ENCODE results near the gene GPALPP1. TPM values are rescaled to one million over a fixed set of nuclear protein-coding genes. Genes with fewer than 3 reads are reported as not detected.
A peak's percentile ranks its signal among the peaks of the same experiment; 100 is the strongest.
"Not testable (repeated sequence)": the region's sequence is repeated elsewhere in the genome, so short reads cannot be mapped to it uniquely, and the experiment has no call there.

Gene GPALPP1, protein sequence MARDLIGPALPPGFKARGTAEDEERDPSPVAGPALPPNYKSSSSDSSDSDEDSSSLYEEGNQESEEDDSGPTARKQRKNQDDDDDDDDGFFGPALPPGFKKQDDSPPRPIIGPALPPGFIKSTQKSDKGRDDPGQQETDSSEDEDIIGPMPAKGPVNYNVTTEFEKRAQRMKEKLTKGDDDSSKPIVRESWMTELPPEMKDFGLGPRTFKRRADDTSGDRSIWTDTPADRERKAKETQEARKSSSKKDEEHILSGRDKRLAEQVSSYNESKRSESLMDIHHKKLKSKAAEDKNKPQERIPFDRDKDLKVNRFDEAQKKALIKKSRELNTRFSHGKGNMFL
- total RNA-seq (10 to 100 TPM; 11.7 to 42.6 (median 29.9) TPM), polyA plus RNA-seq (1 to 10 TPM; 8.1 to 9.6 (median 9.4) TPM)
- long read RNA-seq, donor 1 = 0 reads
- long read RNA-seq, donor 2, partial matches to known transcripts = 0 of 1 reads
- long read RNA-seq, donor 2, other reads (novel, unspliced or antisense) = 0 of 1 reads
- long read RNA-seq, donor 3, partial matches to known transcripts = 0 of 4 reads
- long read RNA-seq, donor 3, other reads (novel, unspliced or antisense) = 0 of 4 reads
- long read RNA-seq, donor 4 = 0 reads
- long read RNA-seq, donor 5, partial matches to known transcripts = 0 of 5 reads
- long read RNA-seq, donor 5, other reads (novel, unspliced or antisense) = 0 of 5 reads
- long read RNA-seq, donor 6, full-length matches to known transcripts = 8 of 8 reads
- long read RNA-seq, donor 6, partial matches to known transcripts = 0 of 8 reads
- long read RNA-seq, donor 6, other reads (novel, unspliced or antisense) = 0 of 8 reads
- long read RNA-seq, donor 7, partial matches to known transcripts = 0 of 3 reads
- long read RNA-seq, donor 7, other reads (novel, unspliced or antisense) = 0 of 3 reads
- long read RNA-seq, donor 8, partial matches to known transcripts = 5 of 10 reads
- long read RNA-seq, donor 8, other reads (novel, unspliced or antisense) = 0 of 10 reads
- long read RNA-seq, donor 9, partial matches to known transcripts = 0 of 2 reads
- long read RNA-seq, donor 9, other reads (novel, unspliced or antisense) = 0 of 2 reads
- long read RNA-seq, donor 10 = 0 reads

- intact Hi-C loops (cut with DNase I; ENCODE audit: low total_unique reads) = no loop called here
- peak; percentile 94 to 98 for DNase-seq
- peak within 1 kb of the TSS; percentile 68 to 97 (median 87) for H3K4me3 ChIP-seq
- peak within 1 kb of the TSS; percentile 63 to 90 (median 87) for H3K27ac ChIP-seq
- peaks cover 28 to 68% (median 43%) of the 10 kb centered on the region in 4 donors for H3K4me1 ChIP-seq
- no peaks in the 10 kb centered on the region for H3K9me3 ChIP-seq
- H3K27me3 ChIP-seq = no peaks in the 10 kb centered on the region
- no peak for TF ChIP-seq EP300 (IDR thresholded peaks at IDR 0.05)
- peak; percentile 89 to 95 (median 91) for TF ChIP-seq POLR2AphosphoS5 (IDR thresholded peaks at IDR 0.05)
- peak in 1 of 4 donors; percentile 22 for TF ChIP-seq POLR2A (IDR thresholded peaks at IDR 0.05)
- TF ChIP-seq, protein P1, sequence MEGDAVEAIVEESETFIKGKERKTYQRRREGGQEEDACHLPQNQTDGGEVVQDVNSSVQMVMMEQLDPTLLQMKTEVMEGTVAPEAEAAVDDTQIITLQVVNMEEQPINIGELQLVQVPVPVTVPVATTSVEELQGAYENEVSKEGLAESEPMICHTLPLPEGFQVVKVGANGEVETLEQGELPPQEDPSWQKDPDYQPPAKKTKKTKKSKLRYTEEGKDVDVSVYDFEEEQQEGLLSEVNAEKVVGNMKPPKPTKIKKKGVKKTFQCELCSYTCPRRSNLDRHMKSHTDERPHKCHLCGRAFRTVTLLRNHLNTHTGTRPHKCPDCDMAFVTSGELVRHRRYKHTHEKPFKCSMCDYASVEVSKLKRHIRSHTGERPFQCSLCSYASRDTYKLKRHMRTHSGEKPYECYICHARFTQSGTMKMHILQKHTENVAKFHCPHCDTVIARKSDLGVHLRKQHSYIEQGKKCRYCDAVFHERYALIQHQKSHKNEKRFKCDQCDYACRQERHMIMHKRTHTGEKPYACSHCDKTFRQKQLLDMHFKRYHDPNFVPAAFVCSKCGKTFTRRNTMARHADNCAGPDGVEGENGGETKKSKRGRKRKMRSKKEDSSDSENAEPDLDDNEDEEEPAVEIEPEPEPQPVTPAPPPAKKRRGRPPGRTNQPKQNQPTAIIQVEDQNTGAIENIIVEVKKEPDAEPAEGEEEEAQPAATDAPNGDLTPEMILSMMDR (IDR thresholded peaks at IDR 0.05) = peak in 1 of 7 experiments; percentile 9
- H3K36me3 ChIP-seq = peaks cover 0 to 23% (median 21%) of the 10 kb centered on the region in 4 donors
- WGBS, 5 donors = 0 to 1% (median 0%) methylated on average over 54 to 66 of the region's 66 CpGs
Observed at GRCh38 chr13:44989071-44989889, at the start of gene GPALPP1, which contains the start of gene NUFIP1. Gene GPALPP1 (plus strand): TSS chr13:44989538. CDS start chr13:44989655, 117 bp downstream. Gene NUFIP1 (minus strand): TSS chr13:44989471. CDS start chr13:44989436, 35 bp downstream.

GRCh38 chr13:44943411-44943810 lies 45.9 kb upstream of the GPALPP1 start:
- 30 to 52% (median 43%) methylated on average over 4 of the region's 4 CpGs for WGBS, 5 donors
- DNase-seq; H3K27me3 ChIP-seq; H3K27ac ChIP-seq; H3K9me3 ChIP-seq; intact Hi-C loops (cut with DNase I; ENCODE audit: low total_unique reads); H3K4me3 ChIP-seq; H3K4me1 ChIP-seq: not testable (repeated sequence)
- peaks cover 0 to 18% (median 7%) of the 10 kb centered on the region in 4 donors for H3K36me3 ChIP-seq

GRCh38 chr13:44951184-44951583 lies 38.2 kb upstream of the GPALPP1 start:
- Histone ChIP-seq H3K4me3 (no peak overlapping the region), H3K4me1 (peaks cover 0 to 16% (median 5%) of the 10 kb centered on the region in 4 donors), H3K9me3 (no peaks in the 10 kb centered on the region), H3K27ac (no peak overlapping the region), H3K27me3 (no peaks in the 10 kb centered on the region), H3K36me3 (peaks cover 0 to 14% (median 10%) of the 10 kb centered on the region in 4 donors)
- no peak for DNase-seq
- TF ChIP-seq POLR2AphosphoS5 (IDR thresholded peaks at IDR 0.05) (no peak), EP300 (IDR thresholded peaks at IDR 0.05) (no peak), POLR2A (IDR thresholded peaks at IDR 0.05) (no peak)
- TF ChIP-seq, protein P1 (IDR thresholded peaks at IDR 0.05) = no peak
- intact Hi-C loops (cut with DNase I; ENCODE audit: low total_unique reads) = no loop called here

DNA sequence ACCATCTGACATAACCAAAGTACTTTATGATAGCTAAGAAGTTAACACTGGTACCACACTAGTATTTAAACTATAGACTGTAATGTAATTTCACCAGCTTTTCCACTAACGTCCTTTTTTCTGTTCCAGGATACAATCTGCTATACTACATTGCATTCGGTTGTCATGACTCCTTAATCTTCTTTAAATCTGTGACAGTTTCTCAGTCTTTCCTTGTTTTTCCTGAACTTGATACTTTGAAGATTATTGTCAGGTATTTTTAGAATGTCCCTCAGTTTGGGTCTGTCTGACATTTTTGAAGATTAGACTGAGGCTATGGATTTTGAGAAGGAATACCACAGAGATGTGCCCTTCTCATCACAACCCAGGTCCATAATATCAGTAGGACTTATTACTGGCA lies 36.7 kb upstream of the GPALPP1 start:
- 81 to 91% (median 87%) methylated on average over 2 of the region's 2 CpGs for WGBS, 5 donors
- Histone ChIP-seq H3K27me3 (no peaks in the 10 kb centered on the region), H3K4me1 (peaks cover 0 to 24% (median 9%) of the 10 kb centered on the region in 4 donors), H3K9me3 (no peaks in the 10 kb centered on the region), H3K4me3 (no peak overlapping the region), H3K36me3 (peaks cover 0 to 14% (median 10%) of the 10 kb centered on the region in 4 donors), H3K27ac (no peak overlapping the region)
- no peak for DNase-seq
- TF ChIP-seq POLR2AphosphoS5 (IDR thresholded peaks at IDR 0.05) (no peak), EP300 (IDR thresholded peaks at IDR 0.05) (no peak)
- intact Hi-C loops (cut with DNase I; ENCODE audit: low total_unique reads) = no loop called here

Measured in stomach (tissue), 19 donors.